GM21717 (cell line): Measurements from ENCODE around the gene ZNF497.

ENCODE experiments used
- ATAC-seq: cut with Tn5 transposase; IDR thresholded peaks from one replicate; pipeline ENCODE4 v1.9.1; 2021; ENCODE audit warnings: mild to moderate bottlenecking, moderate library complexity; ENCODE audit not compliant: unreplicated experiment

ZNF497 gene

GRCh38 chr19:58372311-58373133 lies 10.0 kb upstream of the ZNF497 start:
- ATAC-seq = no peak

GRCh38 chr19:58368561-58369360 lies 6.2 kb upstream of the ZNF497 start:
- no peak for ATAC-seq

GRCh38 chr19:58367698-58368454 lies 5.3 kb upstream of the ZNF497 start:
- ATAC-seq = no peak

GRCh38 chr19:58366585-58367430 lies 4.3 kb upstream of the ZNF497 start:
- ATAC-seq = no peak

GRCh38 chr19:58364146-58364545 lies 1.6 kb upstream of the ZNF497 start:
- no peak for ATAC-seq

- no peak for ATAC-seq
These were observed 665 bp downstream of the ZNF497 start for GRCh38 chr19:58361900-58362271.

GRCh38 chr19:58357481-58358145 lies 4.9 kb downstream of the ZNF497 start:
- no peak for ATAC-seq

GRCh38 chr19:58356766-58357480 lies 5.6 kb downstream of the ZNF497 start:
- no peak for ATAC-seq

- ATAC-seq = no peak
These were observed 6.4 kb downstream of the ZNF497 start for GRCh38 chr19:58355908-58356765.

GRCh38 chr19:58355215-58355796 lies 7.2 kb downstream of the ZNF497 start:
- ATAC-seq = no peak

GRCh38 chr19:58354478-58355030 lies 8.0 kb downstream of the ZNF497 start:
- no peak for ATAC-seq

GRCh38 chr19:58353717-58354477 lies 8.7 kb downstream of the ZNF497 start:
- ATAC-seq = no peak

- no peak for ATAC-seq
These were observed 9.5 kb downstream of the ZNF497 start, which contains the start of gene A1BG for GRCh38 chr19:58352760-58353671. A1BG (minus strand) TSS chr19:58353492; CDS start chr19:58353437, 55 bp downstream.

GRCh38 chr19:58351990-58352755 lies 10.4 kb downstream of the ZNF497 start:
- ATAC-seq = no peak

GRCh38 chr19:58351558-58351878 lies 11.0 kb downstream of the ZNF497 start:
- no peak for ATAC-seq
